Ascending aorta (tissue), 2 donors: ENCODE results near the gene PHF5A. TPM values are rescaled to one million over a fixed set of nuclear protein-coding genes. Genes with fewer than 3 reads are reported as not detected.

Experiments
- DNase-seq, 2 donors: peaks; one replicate each; pipeline ENCODE4 v3.0.0-alpha.2; 2019; ENCODE audit warnings: low spot score in 2 of 2
- H3K27ac ChIP-seq, 2 donors: fragments of 200-600 bp; sonication (generic); one replicate each; pipeline ENCODE4 v1.5.1; 2016 to 2017; ENCODE audit warnings: mild to moderate bottlenecking in 1 of 2
- H3K27me3 ChIP-seq: fragments of 200-600 bp; sonication (generic); one replicate; pipeline ENCODE4 v1.5.1; 2017
- H3K36me3 ChIP-seq, 2 donors: fragments of 200-600 bp; sonication (generic); one replicate each; pipeline ENCODE4 v1.5.1; 2016
- H3K4me1 ChIP-seq, 2 donors: fragments of 200-600 bp; sonication (generic); one replicate each; pipeline ENCODE4 v1.5.1; 2016 to 2017; ENCODE audit warnings: mild to moderate bottlenecking in 1 of 2
- H3K4me3 ChIP-seq, 2 donors: fragments of 200-600 bp; sonication (generic); one replicate each; pipeline ENCODE4 v1.5.1; 2016 to 2017; ENCODE audit warnings: mild to moderate bottlenecking in 1 of 2
- H3K9me3 ChIP-seq, 2 donors: fragments of 200-600 bp; sonication (generic); one replicate each; pipeline ENCODE4 v1.5.1; 2016
- CTCF ChIP-seq, 3 experiments: fragments of 200-600 bp in 2 of 3; fragments of 450-650 bp in 1 of 3; sonication (generic) in 2 of 3; IDR thresholded peaks; one replicate each; pipeline ENCODE4 v1.5.1; 2016 to 2019; ENCODE audit warnings: antibody characterized with exemption in 3 of 3, mild to moderate bottlenecking in 1 of 3, moderate library complexity in 1 of 3
- intact Hi-C: fragments of 100-400 bp; cut with DNase I; formaldehyde crosslinking; loops from one replicate; pipeline ENCODE4 v1.15.1; 2023
- total RNA-seq: library from RNA; depleted of rRNA; stranded (reverse); fragments of >200 nt; gene quantifications from one replicate; pipeline ENCODE4 v1.1.0, GENCODE V29; 2016

PHF5A gene
- total RNA-seq, 1 donor from 2014 or later, result 4.8 TPM

- Histone ChIP-seq H3K27me3 (no peaks in the 10 kb centered on the region), H3K4me1 (peaks cover 18 to 52% of the 10 kb centered on the region in 2 donors), H3K9me3 (no peaks in the 10 kb centered on the region), H3K27ac (peak overlapping the region; percentile 96 to 99), H3K36me3 (no peaks in the 10 kb centered on the region), H3K4me3 (peak overlapping the region in 1 of 2 donors; percentile 16)
- intact Hi-C loops, result loop anchor here (2.0 kb wide), 1 partner anchor 70 kb away; no protein-coding TSS in a partner anchor
- no peak for TF ChIP-seq CTCF (IDR thresholded peaks at IDR 0.05)
- peak in 1 of 2 donors; percentile 77 for DNase-seq
Observed at GRCh38 chr22:41411021-41411851, 57.3 kb downstream of the PHF5A start.

GRCh38 chr22:41410311-41410751 is 58.2 kb downstream of the PHF5A start:
- Histone ChIP-seq H3K27ac (peak overlapping the region; percentile 96 to 99), H3K9me3 (no peaks in the 10 kb centered on the region), H3K4me1 (peaks cover 14 to 47% of the 10 kb centered on the region in 2 donors), H3K4me3 (no peak overlapping the region), H3K27me3 (no peaks in the 10 kb centered on the region), H3K36me3 (no peaks in the 10 kb centered on the region)
- intact Hi-C loops, result loop anchor here (2.0 kb wide), 1 partner anchor 70 kb away; no protein-coding TSS in a partner anchor
- no peak for TF ChIP-seq CTCF (IDR thresholded peaks at IDR 0.05)
- peak; percentile 50 to 84 for DNase-seq

Other genes with a start within 250 kb of the PHF5A start
- not detected for gene CHADL, start 227.8 kb downstream of the PHF5A start, total RNA-seq
- 49.8 TPM for gene RANGAP1, start 182.5 kb downstream of the PHF5A start, total RNA-seq
- 54.9 TPM for gene ZC3H7B, start 167.2 kb downstream of the PHF5A start, total RNA-seq
- gene TEF, start 86.8 kb downstream of the PHF5A start, total RNA-seq, result 20.2 TPM
- 55.8 TPM for gene TOB2, start 21.9 kb downstream of the PHF5A start, total RNA-seq
- gene ACO2, start 425 bp upstream of the PHF5A start, total RNA-seq, result 81.1 TPM
- gene POLR3H, start 75.8 kb upstream of the PHF5A start, total RNA-seq, result 34.7 TPM
- gene CSDC2, start 92.3 kb upstream of the PHF5A start, total RNA-seq, result 119 TPM
- 12.5 TPM for gene PMM1, start 121.1 kb upstream of the PHF5A start, total RNA-seq
- 28.4 TPM for gene DESI1, start 152.4 kb upstream of the PHF5A start, total RNA-seq
- gene XRCC6, start 152.6 kb upstream of the PHF5A start, total RNA-seq, result 89.7 TPM
- 111 TPM for gene SNU13, start 220.2 kb upstream of the PHF5A start, total RNA-seq
- gene MEI1, start 230.8 kb upstream of the PHF5A start, total RNA-seq, result not detected